IMR-90 (cell line): ENCODE measurements around the gene OSBPL1A.

Experiments
- CTCF ChIP-seq: conservative IDR thresholded peaks from 2 replicates; pipeline ENCODE4 v1.5.1; 2012; ENCODE audit warnings: mild to moderate bottlenecking, low read depth, low read length, improper control_type of control experiment
- RAD21 ChIP-seq: IDR thresholded peaks from 2 replicates; pipeline ENCODE4 v1.6.1; 2012; ENCODE audit warnings: low read length, improper control_type of control experiment

GRCh38 chr18:24272229-24272525, 125.4 kb downstream of the OSBPL1A start:
- TF ChIP-seq CTCF (no peak), RAD21 (no peak)
